GM21528 (cell line): ENCODE measurements around the gene BDKRB1.

Source experiments
- ATAC-seq: cut with Tn5 transposase; IDR thresholded peaks from one replicate; pipeline ENCODE4 v1.9.1; 2021; ENCODE audit warnings: mild to moderate bottlenecking, moderate library complexity; ENCODE audit not compliant: unreplicated experiment, low FRiP score

Gene BDKRB1

DNA sequence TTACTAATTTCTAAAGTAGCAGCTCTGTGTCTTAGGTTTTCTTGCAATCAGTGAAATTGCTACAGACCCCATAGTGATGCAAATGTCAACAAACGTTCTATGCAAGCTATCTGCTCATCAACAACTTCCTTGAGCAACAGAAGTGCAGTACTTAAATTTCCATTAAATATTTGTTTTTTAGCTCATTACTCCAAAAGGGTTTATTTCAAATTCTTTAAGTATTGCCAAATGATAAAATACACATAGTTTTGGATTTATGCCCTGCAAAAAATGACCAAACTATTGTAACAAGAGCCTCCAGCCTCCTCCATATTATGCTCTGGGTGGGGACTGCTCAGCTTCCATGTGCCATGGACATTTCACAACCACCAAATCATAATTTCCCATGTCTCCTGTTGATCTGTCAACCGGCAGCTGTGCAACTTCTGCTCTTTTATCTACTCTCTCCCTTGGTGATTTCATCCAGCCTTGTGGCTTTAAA lies 4.4 kb downstream of the BDKRB1 start:
- ATAC-seq = no peak

DNA sequence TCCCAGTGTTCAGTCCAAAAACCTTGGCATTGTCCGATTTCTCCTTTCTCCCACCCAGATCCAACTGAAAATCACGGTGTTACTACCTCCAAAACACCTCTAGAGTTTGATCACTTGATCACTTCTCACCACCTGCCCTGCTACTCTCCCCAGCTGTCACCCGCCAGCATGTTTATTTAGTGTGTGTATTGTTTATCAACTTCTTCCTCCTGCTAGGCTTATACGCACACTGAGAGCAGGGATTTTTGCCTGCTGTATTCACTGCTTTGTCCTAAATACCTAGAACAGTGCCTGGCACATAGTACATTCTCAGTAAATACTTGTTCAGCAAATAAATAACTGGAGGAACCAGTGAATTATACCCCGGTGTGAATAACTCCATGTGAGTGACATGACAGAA lies 5.0 kb downstream of the BDKRB1 start:
- no peak for ATAC-seq

DNA sequence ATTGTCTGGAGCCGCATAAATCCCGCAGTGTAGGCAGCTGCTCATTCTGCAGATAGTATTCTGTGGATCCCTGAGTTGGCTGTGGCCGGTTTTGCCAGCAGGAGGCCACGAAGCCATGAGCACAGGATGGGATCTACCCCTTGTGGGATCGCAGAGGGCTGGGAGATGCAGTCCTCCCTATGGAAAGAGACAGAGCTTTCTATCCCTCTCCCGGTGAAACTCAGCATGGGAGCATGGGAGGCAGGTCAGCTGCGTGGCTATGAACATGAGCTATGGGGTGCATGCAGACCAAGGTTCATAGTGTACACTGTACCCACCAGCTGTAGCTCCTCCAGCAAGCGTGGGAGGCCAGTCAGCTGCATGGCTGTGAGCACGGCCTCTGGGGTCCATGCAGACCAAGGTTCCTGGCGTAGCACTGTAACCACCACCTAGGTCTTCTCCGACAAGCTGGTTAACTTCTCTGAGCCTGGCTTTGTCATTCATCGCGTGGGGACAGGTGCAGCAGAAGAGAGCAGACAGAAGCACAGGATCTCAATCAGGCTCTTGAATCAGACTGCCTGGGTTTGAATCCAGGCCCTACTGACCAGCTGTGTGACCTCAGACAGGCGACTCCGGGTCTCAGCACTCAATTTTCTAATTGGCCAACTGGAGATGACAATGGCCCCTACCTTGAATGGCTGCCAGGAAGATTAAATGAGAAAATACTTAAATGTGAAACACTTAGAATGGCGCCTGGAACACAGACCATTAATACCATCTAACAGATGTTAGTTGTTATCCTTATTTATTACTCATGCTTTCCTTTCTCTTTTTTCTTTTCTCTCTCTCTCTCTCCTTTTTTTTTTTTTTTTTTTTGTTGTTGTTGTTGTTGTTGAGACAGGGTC lies 6.0 kb downstream of the BDKRB1 start:
- ATAC-seq = no peak

DNA sequence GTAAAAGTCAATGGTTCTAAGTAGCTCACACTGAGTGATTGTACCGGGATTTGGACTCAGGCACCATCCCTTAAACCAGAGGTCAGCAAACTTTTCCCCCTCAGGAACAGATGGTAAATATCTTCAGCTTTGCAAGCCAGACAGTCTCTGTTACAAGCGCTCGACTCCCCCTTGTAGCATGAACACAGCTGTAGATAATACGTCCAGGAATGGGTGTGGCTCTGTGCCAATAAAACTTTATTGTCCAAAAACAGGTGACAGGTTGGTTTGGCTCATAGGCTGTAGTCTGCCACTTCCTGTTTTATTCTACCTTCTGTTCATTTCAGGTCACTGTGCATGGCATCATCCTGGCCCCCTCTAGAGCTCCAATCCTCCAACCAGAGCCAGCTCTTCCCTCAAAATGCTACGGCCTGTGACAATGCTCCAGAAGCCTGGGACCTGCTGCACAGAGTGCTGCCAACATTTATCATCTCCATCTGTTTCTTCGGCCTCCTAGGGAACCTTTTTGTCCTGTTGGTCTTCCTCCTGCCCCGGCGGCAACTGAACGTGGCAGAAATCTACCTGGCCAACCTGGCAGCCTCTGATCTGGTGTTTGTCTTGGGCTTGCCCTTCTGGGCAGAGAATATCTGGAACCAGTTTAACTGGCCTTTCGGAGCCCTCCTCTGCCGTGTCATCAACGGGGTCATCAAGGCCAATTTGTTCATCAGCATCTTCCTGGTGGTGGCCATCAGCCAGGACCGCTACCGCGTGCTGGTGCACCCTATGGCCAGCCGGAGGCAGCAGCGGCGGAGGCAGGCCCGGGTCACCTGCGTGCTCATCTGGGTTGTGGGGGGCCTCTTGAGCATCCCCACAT lies 7.6 kb downstream of the BDKRB1 start:
- no peak for ATAC-seq

DNA sequence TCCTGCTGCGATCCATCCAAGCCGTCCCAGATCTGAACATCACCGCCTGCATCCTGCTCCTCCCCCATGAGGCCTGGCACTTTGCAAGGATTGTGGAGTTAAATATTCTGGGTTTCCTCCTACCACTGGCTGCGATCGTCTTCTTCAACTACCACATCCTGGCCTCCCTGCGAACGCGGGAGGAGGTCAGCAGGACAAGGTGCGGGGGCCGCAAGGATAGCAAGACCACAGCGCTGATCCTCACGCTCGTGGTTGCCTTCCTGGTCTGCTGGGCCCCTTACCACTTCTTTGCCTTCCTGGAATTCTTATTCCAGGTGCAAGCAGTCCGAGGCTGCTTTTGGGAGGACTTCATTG lies 8.2 kb downstream of the BDKRB1 start:
- no peak for ATAC-seq

DNA sequence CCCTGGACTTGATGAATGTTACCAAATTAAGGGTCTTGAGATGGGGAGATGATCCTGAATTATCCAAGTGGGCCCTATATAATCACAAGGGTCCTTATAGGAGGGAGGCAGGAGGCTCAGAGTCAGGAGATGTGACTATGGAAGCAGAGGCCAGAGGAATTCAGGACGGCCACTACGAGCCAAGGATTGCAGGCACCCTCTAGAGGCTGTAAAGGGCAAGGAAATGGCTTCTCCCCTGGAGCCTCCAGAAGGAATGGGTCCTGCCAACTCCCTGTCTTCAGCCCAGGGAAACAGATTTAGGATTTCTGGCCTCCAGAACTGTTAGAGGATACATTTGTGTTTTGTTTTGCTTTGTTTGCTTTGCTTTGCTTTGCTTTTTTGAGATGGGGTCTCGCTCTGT lies 8.8 kb downstream of the BDKRB1 start:
- no peak for ATAC-seq

DNA sequence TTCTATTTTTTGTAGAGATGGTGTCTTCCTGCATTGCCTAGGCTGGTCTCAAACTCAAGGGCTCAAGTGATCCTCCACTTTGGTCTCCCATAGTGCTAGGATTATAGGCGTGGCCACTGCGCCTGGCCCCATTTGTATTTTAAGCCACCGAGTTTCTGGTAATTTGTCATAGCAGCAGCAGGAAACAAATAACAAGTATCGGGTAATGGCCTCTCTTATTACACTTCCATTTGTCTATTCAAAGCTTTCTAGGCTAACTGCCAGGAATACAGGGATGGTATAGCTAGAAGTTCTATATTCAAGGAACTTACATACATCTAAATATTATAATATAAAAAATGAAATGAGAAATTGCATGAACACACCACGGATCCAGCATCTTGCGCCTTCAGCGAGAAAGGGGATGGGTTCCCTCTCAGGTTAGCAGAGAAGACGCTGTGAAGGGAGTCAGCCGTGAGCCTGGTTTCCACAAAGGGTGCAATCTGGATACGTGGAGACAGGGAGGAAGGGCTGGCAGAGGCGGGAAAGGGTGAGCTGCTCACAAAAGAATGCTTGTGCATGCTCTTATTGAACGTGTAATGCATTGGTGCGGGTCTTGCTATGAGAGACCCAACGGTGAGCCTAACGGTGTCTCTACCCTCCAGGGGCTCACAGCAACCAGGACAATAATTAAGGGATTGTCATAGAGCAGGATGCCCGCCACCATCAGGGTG lies 9.5 kb downstream of the BDKRB1 start:
- ATAC-seq = no peak

DNA sequence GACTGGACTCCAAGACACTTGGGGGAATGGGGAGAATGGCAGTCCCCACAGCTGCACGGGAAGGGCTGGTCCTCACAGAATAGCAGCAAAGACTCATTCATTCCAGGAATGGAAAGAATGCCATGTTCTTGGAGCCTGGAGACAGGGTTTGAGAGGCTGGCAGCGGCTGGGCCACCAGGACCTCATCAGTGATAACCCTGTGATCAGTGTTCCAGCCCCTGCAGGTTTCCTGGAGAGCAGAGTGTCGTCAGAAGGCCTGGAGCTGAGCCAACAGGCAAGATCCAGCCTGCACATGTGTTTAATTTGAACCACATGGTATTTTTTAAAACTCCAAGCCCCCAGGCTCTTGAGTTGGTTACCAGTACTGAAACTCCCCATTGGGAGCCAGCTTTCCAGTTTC lies 11.3 kb downstream of the BDKRB1 start:
- ATAC-seq = no peak

DNA sequence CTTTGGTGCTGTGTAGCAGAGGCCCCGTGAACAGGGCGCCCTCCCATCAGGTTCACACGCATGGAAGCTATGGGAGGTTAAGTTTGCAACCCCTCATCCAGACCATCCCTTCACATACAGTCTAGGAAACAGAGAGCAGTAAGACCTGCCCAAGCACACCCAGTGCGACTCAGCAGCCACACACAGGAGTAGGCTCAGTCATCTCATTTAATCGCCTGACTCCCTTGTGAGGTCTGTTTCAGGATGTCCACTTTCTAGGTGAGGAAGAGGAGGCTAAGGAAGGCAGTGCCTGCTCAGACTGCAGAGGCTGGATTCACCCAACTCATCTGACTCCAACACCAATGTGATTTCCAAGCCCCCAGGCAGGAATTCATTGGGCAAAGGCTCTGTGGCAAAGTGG lies 11.9 kb downstream of the BDKRB1 start:
- ATAC-seq = no peak

DNA sequence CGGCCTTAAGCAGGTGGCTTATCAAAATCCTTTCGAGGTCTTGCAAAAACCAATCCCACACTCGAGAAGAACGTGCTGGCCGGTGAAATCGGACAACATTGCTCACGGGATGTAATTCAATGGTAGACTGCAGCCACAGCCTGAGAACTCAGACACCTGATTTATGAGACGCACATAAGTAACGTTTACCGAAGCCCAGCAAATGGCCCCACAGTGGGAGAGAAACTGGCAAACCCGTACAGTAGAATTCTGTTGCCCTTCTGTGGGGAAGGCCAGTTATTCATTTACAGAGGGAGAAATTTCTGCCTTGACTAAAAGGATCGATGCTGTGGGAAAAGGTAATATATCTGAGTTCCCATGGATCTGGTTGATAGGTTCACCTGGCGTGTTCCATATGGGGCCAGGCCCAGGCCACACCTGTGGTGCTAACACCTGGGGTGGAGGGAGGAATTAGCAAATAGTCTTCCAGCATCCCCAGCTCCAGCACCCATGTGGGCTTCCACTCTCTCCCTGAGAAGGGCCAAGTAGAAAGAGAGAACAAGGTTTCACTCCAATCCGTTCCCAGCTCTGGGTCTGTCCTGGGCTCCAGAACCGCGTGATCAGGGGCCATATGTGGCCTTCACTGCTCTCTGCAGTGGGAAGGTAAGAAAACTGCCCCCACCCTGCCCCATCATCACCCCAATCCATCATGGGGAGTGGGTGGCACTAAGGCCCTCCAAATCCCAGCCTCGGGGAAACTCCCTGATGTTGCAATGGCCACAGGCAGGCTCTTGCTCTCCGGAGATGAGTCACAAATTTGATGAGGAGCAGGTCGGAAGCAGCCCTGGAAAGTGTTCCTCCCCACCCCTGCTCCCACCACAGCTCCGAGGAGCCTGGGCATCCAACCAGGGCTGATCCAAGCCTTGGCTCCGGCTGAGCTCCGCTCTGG lies 12.7 kb downstream of the BDKRB1 start:
- ATAC-seq = no peak

DNA sequence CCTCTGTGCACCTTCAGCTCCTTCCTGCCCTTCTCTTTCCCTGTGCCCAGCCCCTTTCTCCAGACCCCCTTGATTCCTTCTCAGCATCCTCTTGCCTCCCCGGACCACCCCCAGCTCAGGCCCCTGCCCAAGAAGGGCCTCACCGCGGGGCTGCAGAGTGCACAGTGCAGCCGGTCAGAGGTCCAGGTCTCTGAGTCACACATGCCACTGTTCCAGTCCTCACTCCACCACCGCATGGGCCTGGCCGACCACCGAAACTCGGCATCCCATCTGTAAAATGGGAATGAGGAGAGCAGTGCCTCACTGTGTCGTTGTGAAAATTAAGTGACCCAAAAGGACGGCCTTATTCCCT lies 13.3 kb downstream of the BDKRB1 start:
- no peak for ATAC-seq

DNA sequence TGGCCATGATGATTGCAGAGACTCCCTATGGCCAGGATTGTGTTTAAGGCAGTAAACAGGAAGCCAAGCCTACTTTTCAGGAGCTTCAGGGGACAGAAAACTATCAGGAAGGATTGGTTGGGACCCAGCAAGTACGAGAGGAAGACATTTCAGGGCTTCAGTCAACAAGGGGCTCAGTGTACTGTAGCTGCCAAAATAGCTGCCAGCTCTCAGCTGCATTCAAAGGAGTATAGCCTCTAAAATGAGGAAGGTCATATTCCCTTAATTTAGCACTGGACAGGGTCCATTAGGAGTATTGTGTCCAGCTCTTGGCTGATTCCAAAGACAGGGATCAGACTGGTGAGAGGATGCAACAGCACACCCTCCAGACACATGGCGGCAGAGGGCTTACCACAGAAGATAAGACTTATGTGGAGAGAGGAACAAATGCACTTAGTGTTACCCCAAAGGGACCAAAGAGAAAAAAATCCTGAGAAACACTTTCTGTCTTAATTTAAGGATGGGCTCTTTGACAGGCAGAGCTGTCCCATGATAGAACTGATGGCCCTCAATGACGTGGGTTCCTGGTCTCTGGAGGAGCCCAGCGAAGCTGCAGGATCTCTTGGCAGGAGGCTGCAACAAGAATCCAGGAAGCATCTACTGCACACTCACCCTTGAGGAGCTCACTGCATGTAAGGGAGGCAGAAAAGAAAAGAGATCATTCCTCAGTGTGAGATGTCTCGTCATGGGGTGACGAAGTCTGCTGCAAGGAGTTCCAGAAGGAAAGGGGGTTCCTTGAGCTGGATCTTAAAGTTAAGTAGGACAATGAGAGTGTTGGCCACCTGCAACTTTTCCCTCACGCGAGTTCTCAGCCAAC lies 14.8 kb downstream of the BDKRB1 start:
- ATAC-seq = no peak

DNA sequence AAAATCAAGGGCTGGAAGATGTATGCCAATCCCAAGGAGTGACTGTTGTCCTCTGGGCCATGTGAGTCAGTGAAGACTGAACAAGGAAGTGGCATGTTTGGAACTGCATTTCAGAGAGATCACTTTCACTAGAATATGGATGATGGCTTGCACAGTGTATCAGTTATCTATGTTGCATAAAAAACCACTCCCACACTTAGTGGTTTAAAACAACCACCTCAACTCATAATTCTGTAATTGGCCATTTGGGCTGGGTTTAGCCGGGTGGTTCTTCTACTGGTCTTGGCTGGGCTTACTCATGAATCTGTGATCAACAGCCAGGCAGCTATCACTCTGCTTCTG lies 15.4 kb downstream of the BDKRB1 start:
- no peak for ATAC-seq

DNA sequence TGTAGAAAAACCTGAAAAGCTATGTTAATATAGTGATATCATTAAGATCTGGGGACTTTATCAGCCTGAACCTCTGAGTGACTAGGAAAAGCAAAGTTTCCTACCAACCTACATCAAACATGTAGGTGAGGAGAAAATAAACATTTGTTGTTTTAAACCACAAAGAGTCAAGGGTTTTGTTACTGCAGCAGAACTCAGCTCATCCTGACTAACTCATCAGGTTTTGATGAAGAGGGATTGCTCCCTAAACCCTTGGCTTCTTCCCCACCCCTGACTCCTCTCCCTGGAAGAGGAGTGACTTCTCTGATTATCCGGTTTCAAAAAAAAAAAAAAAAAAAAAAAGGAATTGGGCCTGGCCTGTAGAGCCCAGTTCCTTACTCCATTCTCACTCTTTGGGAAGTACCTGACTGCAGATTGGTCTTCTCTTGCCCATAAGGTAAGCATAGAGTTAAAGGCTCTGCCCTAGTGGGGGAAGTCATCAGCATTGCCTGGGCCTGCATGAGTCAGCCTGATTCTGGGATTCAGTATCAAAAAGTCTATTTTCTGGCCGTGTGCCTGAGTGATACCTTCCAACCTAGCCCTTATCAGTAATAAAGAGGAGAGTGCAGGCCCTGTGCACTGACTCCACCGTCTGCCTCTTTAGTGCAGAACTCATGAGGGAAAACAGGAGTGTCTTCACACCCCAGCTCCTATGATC lies 16.9 kb downstream of the BDKRB1 start:
- no peak for ATAC-seq

DNA sequence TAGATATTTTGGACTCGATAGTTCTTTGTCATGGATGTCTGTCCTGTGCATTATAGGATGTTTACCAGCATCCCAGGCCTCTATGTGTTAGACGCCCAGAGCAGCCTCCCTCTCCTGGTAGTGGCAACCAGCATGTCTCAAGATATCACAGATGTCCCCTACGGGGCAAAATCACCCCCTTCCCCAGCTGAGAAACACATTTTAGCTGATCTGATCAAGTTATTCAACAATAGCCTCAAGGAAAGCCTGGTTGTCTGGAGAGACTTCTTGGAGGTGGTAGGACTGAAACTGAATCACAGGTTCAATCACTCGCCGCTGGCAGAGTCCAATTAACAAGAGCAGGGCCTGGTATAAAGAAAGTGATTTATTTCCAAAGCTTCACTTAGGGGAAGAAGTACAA lies 17.6 kb downstream of the BDKRB1 start:
- ATAC-seq = no peak

DNA sequence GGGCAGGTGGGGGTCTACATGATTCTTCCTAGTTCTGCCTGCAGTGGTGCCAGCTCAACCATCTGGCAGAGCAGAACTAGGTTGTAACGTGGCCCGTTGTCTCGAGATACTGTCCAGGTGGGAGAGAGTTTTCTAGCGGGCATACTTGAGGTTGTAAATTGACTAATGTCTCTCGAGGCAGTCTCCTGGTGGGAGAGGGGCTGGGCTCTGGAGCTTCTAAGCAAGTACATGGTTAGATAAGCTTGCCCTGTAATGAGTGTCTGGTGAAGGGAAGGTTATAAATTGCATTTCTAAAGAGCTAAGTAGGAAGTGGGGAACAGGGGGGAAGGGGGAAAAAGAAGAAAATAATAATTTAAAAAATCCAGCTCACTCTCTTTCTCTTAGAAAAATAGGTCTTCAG lies 18.1 kb downstream of the BDKRB1 start:
- ATAC-seq = no peak

DNA sequence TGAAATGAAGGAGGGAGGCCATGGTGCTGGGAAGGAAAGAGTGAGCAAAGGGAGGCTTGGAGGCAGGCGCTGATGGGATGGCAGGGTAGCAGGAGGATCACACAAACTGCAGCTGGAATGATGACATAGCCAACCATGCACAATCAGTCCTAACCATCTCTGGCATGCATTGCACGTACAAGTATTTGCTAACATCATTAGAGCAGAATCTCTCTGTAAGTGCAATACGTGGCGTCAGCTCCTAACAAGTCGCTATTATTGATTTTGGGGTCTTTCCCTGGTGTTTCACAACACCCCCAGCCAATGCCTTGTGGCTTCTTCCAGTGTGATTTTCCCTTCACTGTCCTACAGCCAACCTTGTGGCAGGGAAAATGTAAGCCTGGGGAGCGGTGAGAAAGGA lies 18.5 kb downstream of the BDKRB1 start:
- no peak for ATAC-seq

DNA sequence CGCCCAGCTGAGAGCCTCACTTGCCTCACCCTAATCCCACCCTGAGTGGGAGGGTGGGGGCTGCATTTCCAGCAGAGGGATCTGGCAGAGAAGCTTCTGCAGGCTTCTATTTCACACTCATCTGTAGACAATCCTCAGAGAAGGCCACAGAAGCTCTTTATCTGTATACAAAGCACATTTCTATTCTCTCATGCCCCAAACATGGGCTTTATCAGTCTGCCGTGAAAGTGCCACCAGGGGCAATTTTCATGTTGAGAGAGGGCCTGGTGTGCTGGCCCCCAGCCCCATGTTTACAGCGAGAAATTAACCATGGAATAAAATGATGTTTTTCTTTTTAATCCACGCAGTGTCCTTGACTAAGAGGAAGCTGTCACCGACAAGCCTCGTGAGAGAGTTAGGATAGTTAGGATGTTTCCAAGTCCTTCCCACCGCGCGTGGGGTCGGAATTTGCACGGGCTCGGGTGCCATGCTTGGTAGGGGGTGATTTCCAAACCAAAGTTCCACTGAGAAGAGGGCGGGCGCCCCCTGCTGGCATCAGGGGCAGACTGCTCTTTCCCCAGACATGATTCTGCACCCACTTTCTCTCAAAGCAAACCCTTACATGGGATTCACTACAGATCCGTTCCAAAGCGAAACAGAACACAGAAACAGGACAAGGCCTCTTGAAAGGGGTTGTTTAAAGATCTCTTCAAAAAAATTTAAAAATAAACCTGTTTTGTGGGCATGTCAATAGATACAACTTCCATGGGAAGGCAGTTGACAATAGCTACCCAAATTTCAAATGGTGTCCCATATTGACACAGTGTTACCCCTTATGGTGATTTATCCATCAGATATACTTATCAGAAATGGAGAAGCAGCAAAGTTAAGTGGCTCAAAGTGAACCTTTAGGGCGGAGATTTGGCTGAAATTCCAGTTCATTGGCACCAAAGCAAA lies 19.4 kb downstream of the BDKRB1 start:
- ATAC-seq = no peak
